ENCODE results near the gene SHC2.

DNA sequence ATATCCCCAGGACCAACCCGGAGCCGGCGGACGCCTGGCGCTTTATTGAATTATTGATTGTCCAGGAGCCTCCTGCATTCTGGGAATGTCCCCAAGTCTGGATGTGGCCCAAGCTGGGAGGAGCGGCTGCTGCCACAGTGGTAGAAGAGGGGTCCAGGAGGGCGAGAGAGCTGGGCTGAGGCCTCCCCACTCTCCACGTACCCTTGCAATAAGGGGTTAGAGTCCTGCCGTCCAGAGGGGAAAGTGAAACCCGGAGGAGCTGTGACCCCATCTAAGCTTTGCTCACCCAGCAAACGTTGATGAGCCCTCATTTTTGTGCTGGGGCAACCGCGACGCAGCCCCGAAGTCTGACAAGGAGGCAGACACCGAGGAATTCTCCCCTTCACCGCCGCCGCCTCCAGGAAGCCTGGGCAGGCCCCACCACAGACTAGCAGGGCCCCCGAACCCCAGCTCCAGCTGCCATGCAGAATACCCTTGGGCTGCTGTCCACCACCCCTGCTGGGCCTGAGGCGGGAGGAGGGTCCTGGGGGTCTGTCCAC lies 50.5 kb downstream of the SHC2 start:
- TF ChIP-seq, protein P1, sequence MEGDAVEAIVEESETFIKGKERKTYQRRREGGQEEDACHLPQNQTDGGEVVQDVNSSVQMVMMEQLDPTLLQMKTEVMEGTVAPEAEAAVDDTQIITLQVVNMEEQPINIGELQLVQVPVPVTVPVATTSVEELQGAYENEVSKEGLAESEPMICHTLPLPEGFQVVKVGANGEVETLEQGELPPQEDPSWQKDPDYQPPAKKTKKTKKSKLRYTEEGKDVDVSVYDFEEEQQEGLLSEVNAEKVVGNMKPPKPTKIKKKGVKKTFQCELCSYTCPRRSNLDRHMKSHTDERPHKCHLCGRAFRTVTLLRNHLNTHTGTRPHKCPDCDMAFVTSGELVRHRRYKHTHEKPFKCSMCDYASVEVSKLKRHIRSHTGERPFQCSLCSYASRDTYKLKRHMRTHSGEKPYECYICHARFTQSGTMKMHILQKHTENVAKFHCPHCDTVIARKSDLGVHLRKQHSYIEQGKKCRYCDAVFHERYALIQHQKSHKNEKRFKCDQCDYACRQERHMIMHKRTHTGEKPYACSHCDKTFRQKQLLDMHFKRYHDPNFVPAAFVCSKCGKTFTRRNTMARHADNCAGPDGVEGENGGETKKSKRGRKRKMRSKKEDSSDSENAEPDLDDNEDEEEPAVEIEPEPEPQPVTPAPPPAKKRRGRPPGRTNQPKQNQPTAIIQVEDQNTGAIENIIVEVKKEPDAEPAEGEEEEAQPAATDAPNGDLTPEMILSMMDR (IDR thresholded peaks at IDR 0.05; ENCODE audit: insufficient read depth, low read depth, low read length) = no peak
- TF ChIP-seq EZH2 (IDR thresholded peaks at IDR 0.05; ENCODE audit: insufficient read depth, low read length) = no peak
